Activated CD8-positive, alpha-beta memory T cell treated with anti-CD3 and anti-CD28 coated beads for 4 hours (primary cell): ENCODE results near the gene CMTM8.

Experiments
- DNase-seq, 2 donors: peaks; one replicate each; pipeline ENCODE4 v3.0.0-alpha.2; 2020; ENCODE audit warnings: low read depth in 2 of 2

CMTM8 gene

DNA sequence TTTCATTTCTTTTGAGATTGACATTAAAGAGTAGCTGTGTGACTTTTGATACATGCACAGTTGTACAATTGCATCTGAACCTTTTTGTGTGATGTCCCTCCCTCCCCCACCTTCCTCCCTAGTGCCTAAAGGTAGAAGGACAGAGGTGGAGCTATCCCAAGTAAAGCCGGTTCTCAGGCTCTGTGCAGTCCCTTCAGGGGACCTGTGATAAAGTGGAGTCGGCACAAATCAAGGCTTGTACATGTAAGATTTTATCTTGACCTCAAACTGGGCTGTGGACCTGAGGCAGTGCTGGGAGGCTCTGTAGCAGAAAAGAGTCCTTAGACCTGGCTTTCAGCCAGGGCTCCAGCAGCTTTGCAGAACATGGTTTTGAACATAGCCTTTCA, 97.6 kb downstream of the CMTM8 start:
- DNase-seq, result no peak

DNA sequence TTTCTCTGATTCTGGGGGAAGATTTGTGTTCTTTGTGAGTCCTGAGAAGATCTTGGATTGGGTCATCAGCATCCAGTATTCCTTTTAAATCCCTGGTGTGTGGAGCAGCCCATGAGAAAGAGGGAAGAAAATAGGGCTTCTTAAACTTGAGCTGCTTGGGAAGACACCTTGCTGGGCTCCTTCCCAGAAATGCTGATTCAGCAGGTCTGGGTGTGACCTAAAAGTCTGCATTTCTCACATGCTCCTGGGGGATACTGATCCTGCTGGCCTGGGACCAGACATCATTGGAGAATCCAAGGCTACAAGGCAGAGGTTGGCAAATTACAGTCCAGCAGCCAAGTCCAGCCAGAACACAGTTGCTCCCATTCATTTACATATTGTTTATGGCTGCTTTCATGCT, 99.0 kb downstream of the CMTM8 start:
- no peak for DNase-seq

- peak in 1 of 2 donors; percentile 2 for DNase-seq
Measured at GRCh38 chr3:32340039-32340438, 101.6 kb downstream of the CMTM8 start.

DNA sequence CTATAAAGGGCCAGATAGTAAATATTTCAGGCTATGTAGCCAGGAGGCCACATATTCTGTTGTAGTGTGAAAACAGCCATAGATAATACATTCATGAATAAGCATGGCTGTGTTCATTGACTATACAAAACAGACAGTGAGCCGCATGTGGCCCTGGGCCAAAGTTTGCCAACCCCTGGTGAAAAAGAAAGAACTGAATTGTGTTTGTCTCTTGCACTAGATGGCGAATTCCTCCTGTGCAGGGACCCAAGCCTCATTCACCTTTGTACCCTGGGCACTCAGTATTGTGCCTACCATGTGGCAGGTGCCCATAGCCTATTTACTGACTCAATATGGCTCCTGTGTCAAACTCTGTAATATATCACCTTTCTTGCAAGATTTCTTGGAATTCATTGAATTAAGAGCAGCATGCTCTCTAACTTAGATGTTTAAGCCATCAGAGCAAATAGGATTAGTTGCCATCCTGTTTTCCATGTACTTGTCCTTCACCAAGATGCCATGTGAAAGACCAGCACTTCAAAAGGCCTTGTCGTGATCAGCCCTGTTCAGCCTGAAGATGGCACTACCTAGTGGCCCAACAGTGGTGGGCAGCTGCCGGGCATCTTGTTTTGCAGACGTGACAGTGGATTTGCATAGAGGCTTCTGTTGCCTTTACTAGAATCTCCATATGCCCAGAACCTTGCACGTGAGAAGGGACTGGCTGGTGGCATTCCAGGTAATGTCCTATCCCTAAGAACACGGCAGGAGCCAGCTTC, 102.3 kb downstream of the CMTM8 start:
- no peak for DNase-seq

- DNase-seq, result no peak
Measured at GRCh38 chr3:32347343-32348125, 109.1 kb downstream of the CMTM8 start.

DNA sequence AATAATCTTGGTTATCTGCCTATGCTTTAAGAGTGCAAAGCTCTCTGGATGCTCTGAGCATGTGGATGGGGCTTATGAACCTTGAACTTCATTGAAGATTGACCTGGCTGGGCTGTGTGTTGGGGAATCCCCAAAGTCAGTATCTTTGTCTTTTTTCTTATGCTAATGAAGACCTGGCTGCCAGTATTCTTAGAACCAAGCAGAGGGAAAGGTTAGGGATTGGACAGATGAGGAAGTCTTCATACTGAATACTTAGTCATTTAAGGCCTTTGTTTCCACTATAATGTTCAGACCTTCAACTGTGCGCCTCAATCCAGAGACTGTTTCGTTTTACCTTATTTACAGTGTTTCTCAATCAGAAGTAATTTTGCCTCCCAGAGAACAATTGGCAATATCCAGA, 110.7 kb downstream of the CMTM8 start:
- no peak for DNase-seq

- DNase-seq, result no peak
Measured at GRCh38 chr3:32352563-32352962, 114.1 kb downstream of the CMTM8 start.

- no peak for DNase-seq
Measured at GRCh38 chr3:32353351-32353750, 114.9 kb downstream of the CMTM8 start.

- no peak for DNase-seq
Measured at GRCh38 chr3:32354362-32354778, 115.9 kb downstream of the CMTM8 start.

GRCh38 chr3:32355751-32356291, 117.3 kb downstream of the CMTM8 start:
- DNase-seq, result no peak

- no peak for DNase-seq
Measured at GRCh38 chr3:32359766-32360492, 121.4 kb downstream of the CMTM8 start.

DNA sequence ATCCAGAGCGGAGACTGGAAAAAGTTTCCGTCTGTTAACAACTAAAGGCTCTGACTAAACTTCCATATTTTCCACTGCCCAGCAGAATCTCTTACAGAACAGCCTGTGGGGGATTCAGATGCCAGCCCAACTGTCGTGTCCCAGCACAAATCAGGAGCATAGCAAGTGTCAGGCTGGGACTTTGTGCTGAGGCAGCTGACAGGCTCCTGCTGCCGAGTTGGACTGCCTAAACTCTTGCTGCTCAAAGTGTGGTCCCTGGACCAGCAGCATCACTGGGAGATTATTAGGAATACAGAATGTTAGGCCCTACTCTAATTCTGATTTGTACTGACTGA, 122.0 kb downstream of the CMTM8 start:
- no peak for DNase-seq

GRCh38 chr3:32366638-32367397, 128.3 kb downstream of the CMTM8 start:
- no peak for DNase-seq

- DNase-seq, result no peak
Measured at GRCh38 chr3:32367442-32367841, 129.0 kb downstream of the CMTM8 start.

- DNase-seq, result no peak
Measured at GRCh38 chr3:32371461-32372212, 133.2 kb downstream of the CMTM8 start.

DNA sequence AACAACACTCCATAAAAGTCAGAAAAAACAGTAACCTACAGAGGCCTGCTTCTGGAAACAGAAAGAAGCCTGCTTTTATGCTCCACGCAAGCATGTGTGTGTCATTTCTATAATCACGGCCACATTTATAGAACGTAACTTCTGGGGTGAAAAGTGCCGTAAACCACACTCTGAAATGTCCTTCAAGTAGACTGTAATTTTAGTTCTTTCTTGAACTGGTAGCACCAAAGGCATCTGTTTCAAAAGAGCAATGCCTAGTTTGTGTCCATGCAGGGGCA, 133.7 kb downstream of the CMTM8 start:
- DNase-seq, result no peak

DNA sequence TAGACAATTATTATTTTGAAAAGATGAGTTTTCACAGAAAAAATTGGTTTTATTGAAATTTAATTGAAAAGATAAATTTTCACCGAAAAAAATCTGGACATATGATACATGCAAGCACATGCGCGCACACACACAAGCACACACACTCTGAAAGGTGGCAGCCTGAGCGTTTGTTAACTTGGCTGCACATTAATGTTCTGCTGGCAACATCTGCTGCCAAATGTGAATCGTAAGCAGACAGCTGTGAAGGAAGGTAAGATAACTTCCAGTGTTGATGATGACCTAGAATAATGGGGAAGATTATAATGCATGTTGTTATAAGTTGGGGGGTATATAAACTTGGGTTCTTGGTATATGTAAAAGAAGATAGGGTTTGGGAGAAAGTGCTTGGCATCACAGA, 134.8 kb downstream of the CMTM8 start:
- DNase-seq, result no peak

DNA sequence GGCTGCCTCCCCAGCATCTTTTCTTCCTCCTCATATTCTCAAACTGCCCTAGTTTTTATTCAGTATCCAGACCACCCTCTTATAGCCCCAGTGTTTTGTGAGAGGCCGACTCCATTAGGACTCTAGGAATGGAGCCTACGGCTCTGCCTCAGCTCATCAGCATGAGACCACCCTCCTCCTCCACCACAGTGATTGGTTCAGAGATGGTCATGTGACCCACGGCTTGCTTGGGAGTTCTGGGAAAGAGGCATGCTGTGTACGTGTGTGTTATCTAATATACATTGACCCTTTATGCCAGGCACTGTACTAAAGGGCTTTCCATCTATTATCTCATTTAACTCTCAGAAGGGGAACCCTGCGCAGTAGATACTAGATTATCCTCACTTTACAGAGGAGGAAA, 135.4 kb downstream of the CMTM8 start:
- no peak for DNase-seq

DNA sequence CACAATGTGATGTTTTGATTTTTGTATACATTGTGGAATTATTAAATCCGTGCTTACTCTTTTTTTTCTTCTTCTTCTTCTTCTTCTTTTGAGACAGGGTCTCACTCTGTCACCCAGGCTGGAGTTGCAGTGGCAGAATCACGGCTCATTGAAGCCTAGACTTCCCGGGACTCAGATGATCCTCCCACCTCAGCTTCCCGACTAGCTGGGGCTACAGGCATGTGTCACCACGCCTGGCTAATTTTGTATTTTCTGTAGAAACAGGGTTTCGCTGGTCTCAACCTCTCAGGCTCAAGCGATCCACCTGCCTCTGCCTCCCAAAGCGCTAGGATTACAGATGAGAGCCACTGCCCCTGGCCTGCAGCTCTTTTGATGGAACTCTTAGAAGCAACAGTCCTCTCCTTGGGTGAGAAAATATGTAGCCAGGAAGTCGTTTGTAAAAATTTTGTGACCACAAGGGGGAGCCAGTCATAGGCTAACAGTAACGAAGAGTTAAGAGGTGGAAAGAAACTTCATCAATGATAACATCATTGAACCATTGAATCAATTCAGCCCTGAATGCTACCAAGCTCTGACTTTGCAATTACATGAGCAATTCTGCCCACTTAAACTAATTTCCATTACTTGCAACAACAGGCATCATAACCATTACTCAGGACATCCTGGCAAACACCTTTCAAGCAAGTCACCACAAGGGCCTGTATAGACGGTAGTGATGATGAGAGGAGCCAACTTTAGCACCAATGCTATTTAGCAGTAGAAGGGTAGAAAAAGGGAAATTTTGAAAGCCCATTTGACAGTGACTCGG, 136.5 kb downstream of the CMTM8 start:
- DNase-seq, result peak; percentile 44 to 46

- no peak for DNase-seq
Measured at GRCh38 chr3:32375596-32375930, 137.1 kb downstream of the CMTM8 start.

GRCh38 chr3:32376115-32376514, 137.6 kb downstream of the CMTM8 start:
- no peak for DNase-seq
